ENCODE results near the gene NT5DC3.
A peak's percentile ranks its signal among the peaks of the same experiment; 100 is the strongest.
"Not testable (repeated sequence)": the region's sequence is repeated elsewhere in the genome, so short reads cannot be mapped to it uniquely, and the experiment has no call there.

NT5DC3 gene

DNA sequence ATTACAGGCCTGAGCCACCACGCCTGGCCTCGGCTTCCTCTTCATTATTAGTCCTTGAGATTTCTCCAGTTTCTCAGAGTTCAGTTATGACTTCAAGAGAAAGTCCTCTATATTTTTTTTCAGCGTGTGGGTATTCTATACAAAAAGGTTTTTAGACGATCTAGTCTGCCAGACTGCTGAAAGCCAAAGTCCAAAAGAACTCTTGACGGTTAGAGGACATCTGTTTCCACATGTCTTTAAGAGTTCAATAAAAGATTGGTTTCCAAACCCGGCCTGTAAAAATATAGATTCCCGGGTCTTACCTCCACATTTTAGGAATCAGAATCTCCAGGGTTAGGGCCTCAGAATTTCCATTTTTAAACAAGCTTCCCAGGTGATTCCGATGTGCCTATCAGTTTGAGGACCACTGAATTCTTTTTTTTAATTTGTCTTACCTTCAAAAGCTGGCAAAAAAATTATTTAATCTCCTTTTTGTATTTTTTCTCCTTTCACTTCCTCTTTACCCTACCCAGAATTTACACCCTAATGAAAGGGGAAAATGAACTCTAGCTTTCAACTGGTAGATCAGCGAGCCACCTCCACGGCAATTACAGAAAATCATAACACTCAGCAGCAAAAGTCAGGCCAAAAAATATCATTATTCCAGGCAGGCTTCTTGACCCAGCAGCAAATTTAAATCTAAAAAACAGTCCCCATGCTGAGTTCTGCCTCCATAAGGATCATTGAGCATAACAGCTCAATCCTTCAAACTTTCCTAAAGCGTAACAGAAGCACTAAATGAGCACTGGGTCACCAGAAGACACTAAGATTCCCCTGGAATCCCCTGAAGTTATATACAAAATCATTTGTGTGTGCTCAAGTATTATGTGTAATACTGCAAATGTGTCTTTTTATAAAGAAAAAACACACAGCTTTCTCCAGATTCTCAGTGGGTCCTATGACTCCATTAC is 8.7 kb downstream of the NT5DC3 start:
- DNase-seq: no peak

DNA sequence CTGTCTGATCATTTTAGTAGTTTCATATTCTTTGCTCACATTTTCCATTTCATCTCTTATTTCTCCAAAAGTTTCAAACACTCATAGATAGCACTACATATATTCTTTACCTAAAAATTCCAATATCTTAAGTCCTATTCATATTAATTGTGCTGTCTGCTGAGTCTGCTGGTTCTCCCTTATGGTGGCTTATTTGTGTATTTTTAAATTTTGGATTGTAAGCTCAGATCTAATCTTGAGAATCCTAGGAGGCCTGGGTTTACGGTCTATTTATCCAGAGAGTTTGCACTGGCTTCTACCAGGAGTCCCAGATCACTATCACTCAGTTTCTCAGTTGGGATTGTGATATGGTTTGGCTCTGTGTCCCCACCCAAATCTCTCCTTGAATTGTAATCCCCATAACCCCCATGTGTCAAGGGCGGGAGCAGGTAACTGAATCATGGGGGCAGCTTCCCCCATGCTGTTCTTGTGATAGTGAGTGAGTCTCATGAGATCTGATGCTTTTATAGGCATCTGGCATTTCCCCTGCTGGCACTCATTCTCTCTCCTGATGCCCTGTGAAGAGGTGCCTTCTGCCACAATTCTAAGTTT is 10.2 kb downstream of the NT5DC3 start:
- no peak for DNase-seq

DNA sequence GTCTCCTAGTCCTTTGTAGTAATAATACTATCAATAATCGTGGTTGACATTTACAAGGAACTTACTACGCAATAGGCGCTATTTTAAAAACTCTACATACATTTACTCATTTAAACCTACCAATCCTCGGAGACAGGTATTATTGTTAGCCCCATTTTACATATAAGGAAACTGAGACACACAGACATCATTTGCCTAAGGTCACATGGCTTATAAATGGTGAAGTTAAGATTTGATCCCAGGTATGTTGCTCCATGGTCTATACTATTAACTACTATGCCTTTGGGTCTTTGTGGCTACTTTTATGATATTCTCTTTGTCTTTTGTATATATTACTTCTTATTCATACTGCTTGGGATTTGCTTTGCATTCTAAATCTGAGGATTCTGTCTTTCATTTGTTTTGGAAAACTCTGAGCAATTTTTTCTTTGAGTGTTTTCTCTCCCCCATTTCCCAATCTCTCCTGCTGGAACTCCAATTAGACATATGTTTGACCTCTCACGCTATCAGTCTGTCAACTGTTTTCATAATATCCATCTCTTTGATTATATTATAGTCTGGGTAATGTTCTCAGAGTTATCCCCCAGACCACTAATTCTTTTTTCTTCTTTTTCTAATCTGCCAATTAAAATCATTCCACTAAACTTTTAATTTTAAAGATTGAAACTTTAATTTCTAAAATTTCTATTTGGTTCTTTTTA is 10.9 kb downstream of the NT5DC3 start:
- no peak for DNase-seq

DNA sequence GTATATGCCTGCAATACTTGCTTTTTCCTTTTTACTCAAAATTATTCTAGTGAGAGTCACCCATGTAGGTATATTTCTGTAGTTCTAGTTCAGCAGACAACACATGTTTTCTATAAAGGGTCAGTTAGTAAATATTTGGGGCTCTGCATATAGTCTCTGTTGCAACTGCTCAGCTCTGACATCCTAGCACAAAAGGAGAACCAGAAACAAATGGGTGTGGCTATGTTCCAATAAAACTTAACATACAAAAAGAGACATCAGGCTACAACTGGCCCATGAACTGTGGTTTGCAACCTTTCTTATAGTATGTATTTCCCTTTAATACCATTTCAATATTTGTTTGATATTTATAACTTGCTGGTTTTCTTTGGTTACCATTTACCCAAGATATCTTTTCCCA is 11.9 kb downstream of the NT5DC3 start:
- peak; percentile 46 for DNase-seq

- DNase-seq: no peak
These were observed 13.1 kb downstream of the NT5DC3 start for GRCh38 chr12:103827911-103828391.

GRCh38 chr12:103824845-103825244 is 16.2 kb downstream of the NT5DC3 start:
- no peak for DNase-seq

DNA sequence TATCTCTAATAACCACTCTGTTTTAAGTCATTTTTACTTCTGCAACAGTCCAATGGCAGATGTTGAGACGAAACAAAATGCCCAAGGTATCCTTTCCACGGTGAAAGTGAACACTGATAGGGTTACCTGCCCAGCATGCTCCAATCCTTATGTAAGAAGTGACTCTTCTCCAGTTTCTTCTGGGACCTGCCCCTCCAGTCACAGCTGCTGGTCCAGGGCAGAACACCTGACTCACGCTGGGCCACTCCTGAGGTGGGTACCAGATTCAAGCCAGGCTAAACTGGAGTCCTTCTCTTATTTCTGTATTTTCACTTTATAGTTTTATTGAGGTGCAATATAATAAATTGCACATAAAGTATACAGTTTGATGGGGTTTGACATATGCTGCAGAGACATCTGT is 16.7 kb downstream of the NT5DC3 start:
- DNase-seq: no peak

- DNase-seq: no peak
These were observed 17.2 kb downstream of the NT5DC3 start for GRCh38 chr12:103823871-103824270.

DNA sequence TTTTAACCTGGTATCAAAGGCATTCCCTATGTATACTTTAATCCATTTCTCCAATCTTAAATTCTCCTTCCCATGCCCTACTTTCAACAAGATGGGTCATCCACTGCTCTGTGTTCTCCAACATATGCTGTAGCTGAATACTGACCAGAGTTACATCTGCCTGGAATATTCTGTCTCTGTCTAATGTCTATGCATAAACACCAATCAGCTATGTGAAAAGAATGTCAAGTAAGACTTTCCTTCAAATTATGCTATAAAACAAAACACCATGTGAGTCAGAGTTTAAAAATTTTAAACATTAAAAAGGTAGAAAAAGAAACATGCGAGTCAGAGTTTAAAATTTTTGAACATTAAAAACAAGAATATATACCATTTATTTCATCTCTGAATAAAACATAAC is 19.3 kb downstream of the NT5DC3 start:
- no peak for DNase-seq

- no peak for DNase-seq
These were observed 20.0 kb downstream of the NT5DC3 start for GRCh38 chr12:103820881-103821489.

- DNase-seq: no peak
These were observed 20.7 kb downstream of the NT5DC3 start for GRCh38 chr12:103820361-103820760.

- DNase-seq: no peak
These were observed 21.1 kb downstream of the NT5DC3 start for GRCh38 chr12:103819892-103820291.

GRCh38 chr12:103819312-103819711 is 21.7 kb downstream of the NT5DC3 start:
- DNase-seq: no peak

DNA sequence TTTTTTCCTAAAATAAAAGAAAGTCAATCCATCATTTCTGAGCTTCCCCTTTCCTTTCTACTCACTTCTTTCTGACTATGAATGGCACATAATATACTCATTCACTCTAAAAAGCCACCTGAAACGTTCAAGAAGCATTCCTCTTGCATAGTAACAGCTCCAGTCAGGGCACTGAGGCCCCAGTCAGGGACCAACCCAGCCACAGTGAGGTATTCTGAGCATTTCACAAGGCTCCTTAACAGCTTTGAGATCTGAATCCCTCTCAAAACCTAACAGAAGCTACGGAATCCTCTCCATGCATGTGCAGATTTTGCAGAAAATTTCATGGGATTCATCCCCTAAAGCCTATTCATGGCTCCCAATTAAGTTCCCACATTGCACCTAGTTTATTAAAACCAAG is 23.2 kb downstream of the NT5DC3 start:
- DNase-seq: no peak

DNA sequence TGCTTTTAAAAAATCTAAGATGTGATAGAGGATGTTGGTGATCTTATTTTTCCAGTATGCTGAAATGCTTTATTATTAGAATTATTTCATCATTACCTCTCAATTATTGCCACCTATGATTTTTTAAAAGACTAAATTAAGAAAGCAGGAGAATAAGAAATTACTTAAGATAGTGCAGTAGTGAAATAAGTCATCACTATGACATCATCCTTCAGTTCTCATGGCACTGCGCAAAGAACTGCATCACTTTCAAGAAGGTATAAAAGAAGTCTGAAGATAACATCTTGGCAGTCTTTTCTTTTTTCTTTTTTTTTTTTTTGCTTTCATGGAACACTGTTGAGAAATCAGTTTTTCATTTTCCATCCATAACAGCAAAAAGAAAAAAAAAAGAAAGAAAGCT is 24.4 kb downstream of the NT5DC3 start:
- DNase-seq: no peak

GRCh38 chr12:103814436-103814835 is 26.6 kb downstream of the NT5DC3 start:
- no peak for DNase-seq

- DNase-seq: no peak
These were observed 27.1 kb downstream of the NT5DC3 start for GRCh38 chr12:103813949-103814348.

GRCh38 chr12:103813426-103813825 is 27.6 kb downstream of the NT5DC3 start:
- no peak for DNase-seq

DNA sequence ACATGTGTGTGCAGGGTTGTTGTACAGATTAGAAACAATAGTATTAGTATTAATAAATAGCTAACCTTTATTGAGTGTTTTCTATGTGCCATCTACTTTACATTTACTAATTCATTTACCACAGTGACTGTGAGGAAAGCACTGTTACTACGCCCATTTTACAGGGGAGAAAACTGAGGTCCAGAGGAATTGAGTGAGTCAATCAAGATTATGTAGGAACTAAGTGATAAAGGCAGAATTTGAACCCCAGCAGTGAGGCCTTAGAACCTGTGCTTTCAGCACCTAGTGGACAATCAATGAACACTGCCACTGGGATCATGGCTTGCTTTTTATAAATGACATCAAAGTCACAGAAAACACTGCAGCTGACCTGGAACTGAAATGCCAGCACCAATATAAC is 28.2 kb downstream of the NT5DC3 start:
- no peak for DNase-seq

- DNase-seq: no peak
These were observed 29.2 kb downstream of the NT5DC3 start for GRCh38 chr12:103811791-103812190.

DNA sequence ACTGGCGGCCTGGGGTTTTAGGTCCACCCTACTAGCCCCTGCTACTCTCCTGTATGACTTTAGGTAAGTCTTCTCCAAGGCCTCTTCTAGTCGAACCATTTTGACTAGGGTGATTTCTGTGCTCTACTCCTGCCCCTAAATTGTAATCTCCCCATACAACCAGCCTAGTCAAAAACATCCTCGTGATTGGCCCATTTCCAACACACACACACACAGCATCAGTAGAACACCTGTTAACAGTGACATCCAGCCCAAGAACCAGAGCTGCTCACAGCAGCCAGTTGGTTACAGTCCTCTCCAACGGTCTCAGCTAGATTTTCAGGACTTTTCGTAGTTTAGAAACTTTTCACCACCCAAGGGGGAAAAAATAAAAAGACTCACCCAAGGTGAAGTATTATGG is 30.9 kb downstream of the NT5DC3 start:
- DNase-seq: no peak

DNA sequence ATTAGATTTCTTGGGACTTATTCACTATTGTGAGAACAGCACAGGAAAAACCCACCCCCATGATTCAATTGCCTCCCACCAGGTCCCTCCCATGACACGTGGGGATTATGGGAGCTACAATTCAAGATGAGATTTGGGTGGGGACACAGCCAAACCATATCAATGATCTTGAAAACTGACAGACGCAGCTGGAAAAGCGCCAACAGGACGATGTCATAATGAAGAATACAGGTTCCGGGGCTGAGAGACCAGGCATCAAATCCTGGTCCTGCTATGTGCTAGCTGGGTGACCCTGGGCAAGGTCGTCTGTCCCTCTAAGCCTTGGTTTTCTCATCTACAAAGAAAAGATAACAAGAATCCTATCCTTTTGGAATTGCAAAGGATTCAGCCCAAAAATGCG is 31.4 kb downstream of the NT5DC3 start:
- DNase-seq: not testable (repeated sequence)

DNA sequence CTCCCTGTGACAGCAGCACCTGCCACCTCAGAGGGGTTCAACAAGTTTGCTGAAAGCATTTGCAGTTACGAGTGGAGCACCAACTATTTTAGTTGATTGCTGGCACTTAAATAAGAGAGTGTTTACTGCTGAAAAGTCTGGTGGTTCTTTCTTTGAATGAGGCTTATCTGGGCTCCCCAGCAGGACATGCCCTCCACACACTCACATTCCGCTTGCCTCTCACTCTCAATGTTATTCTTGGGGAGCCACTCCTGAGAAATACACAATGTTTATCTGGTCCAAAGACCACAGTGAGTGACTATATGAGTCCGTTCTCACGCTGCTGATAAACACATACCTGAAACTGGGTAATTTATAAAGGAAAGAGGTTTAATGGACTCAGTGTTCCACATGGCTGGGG is 31.9 kb downstream of the NT5DC3 start:
- DNase-seq: peak; percentile 85

Measured in hematopoietic multipotent progenitor cell treated with erythropoietin and hydrocortisone succinate and interleukin-3 and kit ligand, for 6 days (in vitro differentiated cells).